K562 (cell line): ENCODE data around the gene SF3B1. TPM values are rescaled to one million over a fixed set of nuclear protein-coding genes. Genes with fewer than 3 reads are reported as not detected.
"Not testable (repeated sequence)": the region's sequence is repeated elsewhere in the genome, so short reads cannot be mapped to it uniquely, and the experiment has no call there.

Experiments
- ATAC-seq: fragments of 200-7000 bp; cut with Tn5 transposase; 3 replicates; pipeline ENCODE4 v1.9.1; 2020; ENCODE audit warnings: moderate library complexity
- BruUV-seq: library from RNA; stranded (reverse); fragments of 400-500 nt; replicated peaks from 2 replicates; lab custom pipeline; 2021; lab: Mats Ljungman, UMichigan
- CTCF ChIA-PET: fragments of 300-600 bp; formaldehyde crosslinking; extraction: SDS; loops from one replicate; lab custom pipeline; 2021; ENCODE audit warnings: low intra/inter-chr PET ratio; lab: Yijun Ruan, JAX
- POLR2A ChIA-PET: fragments of 300-600, 350-650 bp; sonication (Branson Sonifier 250); formaldehyde crosslinking; extraction: SDS; loops from one replicate; lab custom pipeline; 2021; ENCODE audit warnings: antibody characterized with exemption, inconsistent platforms; lab: Yijun Ruan, JAX
- DNase-seq, 4 experiments: peaks; one replicate each; pipeline versions ENCODE4 v3.0.0 to v3.0.0-alpha.2; 2011 to 2018; ENCODE audit warnings: low spot score in 3 of 4, mixed read lengths in 3 of 4; ENCODE audit errors: extremely low read depth in 1 of 4
- FAIRE-seq: peaks from 2 replicates; lab custom pipeline; 2011; peaks lifted over from hg19 to GRCh38; lab: Jason Lieb, UNC
- H2AFZ ChIP-seq: 2 replicates; pipeline ENCODE4 v1.6.0; 2011; ENCODE audit warnings: low read depth, low read length, control low read depth, inconsistent platforms
- H3K27ac ChIP-seq: fragments of 200-600 bp; 3 replicates; pipeline ENCODE4 v1.8.0; 2011; ENCODE audit warnings: low read depth, mild to moderate bottlenecking, control low read depth, inconsistent platforms, low read length, moderate library complexity, mixed read lengths; ENCODE audit errors: extremely low read depth
- H3K27me3 ChIP-seq, 2 experiments: fragments of 300-600 bp in 1 of 2; 2 replicates in 1 of 2; 3 replicates in 1 of 2; pipeline versions ENCODE4 v1.6.0 to v1.8.0; 2011; ENCODE audit warnings: inconsistent platforms in 2 of 2, low read length in 2 of 2, mild to moderate bottlenecking in 1 of 2, mixed read lengths in 1 of 2, moderate library complexity in 1 of 2; ENCODE audit not compliant: control insufficient read depth in 2 of 2, insufficient read depth in 2 of 2
- H3K36me3 ChIP-seq: fragments of 300-600 bp; 3 replicates; pipeline ENCODE4 v1.8.0; 2011; ENCODE audit warnings: mild to moderate bottlenecking, low read length, inconsistent platforms; ENCODE audit not compliant: control insufficient read depth, insufficient read depth
- H3K4me1 ChIP-seq, 2 experiments: fragments of 200-600 bp in 1 of 2; replicated peaks in 1 of 2; 2 replicates in 1 of 2; 3 replicates in 1 of 2; pipeline versions ENCODE4 v1.5.1 to v1.8.0; 2011; ENCODE audit warnings: inconsistent platforms in 2 of 2, low read length in 2 of 2, mild to moderate bottlenecking in 1 of 2, mixed read lengths in 1 of 2, moderate library complexity in 1 of 2; ENCODE audit not compliant: control insufficient read depth in 2 of 2, insufficient read depth in 2 of 2
- H3K4me2 ChIP-seq: 2 replicates; pipeline ENCODE4 v1.6.1; 2011; ENCODE audit warnings: low read length, control low read depth, inconsistent platforms, mixed read lengths; ENCODE audit not compliant: insufficient read depth
- H3K4me3 ChIP-seq: fragments of 200-600 bp; sonication (generic), shearing (Covaris generic); 2 replicates; pipeline ENCODE4 v1.5.1; 2016; ENCODE audit warnings: control low read depth, inconsistent platforms
- H3K79me2 ChIP-seq: fragments of 200-600 bp; 3 replicates; pipeline ENCODE4 v1.8.0; 2011; ENCODE audit warnings: low read length, inconsistent platforms; ENCODE audit not compliant: control insufficient read depth, insufficient read depth
- H3K9ac ChIP-seq, 2 experiments: 2 replicates each; pipeline versions ENCODE4 v1.6.0 to v1.6.1; 2011; ENCODE audit warnings: low read depth in 2 of 2, low read length in 2 of 2, control low read depth in 1 of 2, inconsistent platforms in 1 of 2, mild to moderate bottlenecking in 1 of 2, mixed read lengths in 1 of 2; ENCODE audit not compliant: insufficient read depth in 1 of 2
- H3K9me1 ChIP-seq: one replicate; pipeline ENCODE4 v1.6.0; 2011; ENCODE audit warnings: inconsistent platforms, mild to moderate bottlenecking, low read length, moderate library complexity; ENCODE audit not compliant: control insufficient read depth, insufficient read depth
- H3K9me3 ChIP-seq: replicated peaks from 2 replicates; pipeline ENCODE4 v1.5.1; 2011; ENCODE audit warnings: low read depth, low read length, inconsistent platforms; ENCODE audit not compliant: control insufficient read depth, insufficient read depth
- H4K20me1 ChIP-seq: replicated peaks from 2 replicates; pipeline ENCODE4 v1.6.1; 2011; ENCODE audit warnings: low read length, inconsistent platforms, mixed read lengths; ENCODE audit not compliant: control insufficient read depth, insufficient read depth
- CC2D1A ChIP-seq: fragments of 450-650 bp; IDR thresholded peaks from 2 replicates; pipeline ENCODE4 v1.6.1; 2017; ENCODE audit warnings: mild to moderate bottlenecking
- CHD4 ChIP-seq: fragments of 200-600 bp; sonication (generic); IDR thresholded peaks from 3 replicates; pipeline ENCODE4 v1.6.1; 2012; ENCODE audit warnings: low read depth, mild to moderate bottlenecking, mixed read lengths, low read length, inconsistent platforms; ENCODE audit not compliant: insufficient read depth, insufficient replicate concordance, poor library complexity, severe bottlenecking
- NFYB ChIP-seq: IDR thresholded peaks from 2 replicates; pipeline ENCODE4 v1.6.1; 2011; ENCODE audit warnings: mild to moderate bottlenecking, moderate library complexity; ENCODE audit not compliant: insufficient read length; ENCODE audit errors: extremely low read depth
- ZNF212 ChIP-seq: fragments of 450-650 bp; formaldehyde crosslinking; IDR thresholded peaks from 2 replicates; pipeline ENCODE4 v1.4.0; 2020; ENCODE audit warnings: mild to moderate bottlenecking
- ZNF316 ChIP-seq: fragments of 450-650 bp; IDR thresholded peaks from 2 replicates; pipeline ENCODE4 v1.6.1; 2016
- WGBS: fragments of 100-300 bp; shearing (Covaris generic); methylation state at CpG from one replicate; pipeline ENCODE4 v1.1.6; 2016; ENCODE audit warnings: low coverage, mixed read lengths; ENCODE audit not compliant: insufficient coverage; ENCODE audit errors: missing lambda C conversion rate; 5-methylcytosine and 5-hydroxymethylcytosine counted together
- in situ Hi-C: fragments of 300-500 bp; cut with MboI; formaldehyde crosslinking; loops from 4 replicates; pipeline ENCODE4 v1.15.0; 2018; ENCODE audit warnings: inconsistent platforms, mixed read lengths
- intact Hi-C: fragments of 100-400 bp; cut with micrococcal nuclease; formaldehyde crosslinking; loops from 2 replicates; pipeline ENCODE4 v1.14.2; 2022
- polyA plus RNA-seq, 8 experiments: library from polyadenylated mRNA; depleted of rRNA in 4 of 8; stranded (reverse) in 5 of 8; unstranded in 3 of 8; fragments of >200 nt; fragmentation: Nextera tagmentation in 2 of 8; fragmentation: Illumina TruSeq in 1 of 8; extraction: Ambion mirVana in 2 of 8; extraction: Trizol in 1 of 8; gene quantifications; 2 replicates each; pipeline versions ENCODE4 v1.2.1 to v1.2.3, GENCODE V29; 2011 to 2014; ENCODE audit warnings: inconsistent platforms in 1 of 8, missing spikeins in 1 of 8
- total RNA-seq, 7 experiments: library from RNA; depleted of rRNA in 6 of 7; stranded (reverse); fragments of >200 nt in 6 of 7; fragmentation: Illumina TruSeq in 2 of 7; extraction: Trizol in 2 of 7; gene quantifications; 2 replicates each; pipeline versions ENCODE4 v1.2.1 to v1.2.3, GENCODE V29; 2011 to 2021; ENCODE audit warnings: low replicate concordance in 1 of 7
- TF ChIP-seq, protein P1 (sequence below): fragments of 150-350 bp; IDR thresholded peaks from 2 replicates; pipeline ENCODE4 v1.6.1; 2014; ENCODE audit warnings: low read depth, mild to moderate bottlenecking, low read length, borderline replicate concordance
- TF ChIP-seq, protein P2 (sequence below): sonication (generic); formaldehyde crosslinking; IDR thresholded peaks from 2 replicates; pipeline ENCODE4 v1.8.0; 2022; ENCODE audit warnings: mild to moderate bottlenecking, missing genetic modification reagents

Gene SF3B1
- total and polyA plus RNA-seq, 9 of the 15 experiments (the other 6 are each of a cell fraction or from before 2014, with no cell fraction given), result 96.2 to 377 (median 177) TPM

DNA sequence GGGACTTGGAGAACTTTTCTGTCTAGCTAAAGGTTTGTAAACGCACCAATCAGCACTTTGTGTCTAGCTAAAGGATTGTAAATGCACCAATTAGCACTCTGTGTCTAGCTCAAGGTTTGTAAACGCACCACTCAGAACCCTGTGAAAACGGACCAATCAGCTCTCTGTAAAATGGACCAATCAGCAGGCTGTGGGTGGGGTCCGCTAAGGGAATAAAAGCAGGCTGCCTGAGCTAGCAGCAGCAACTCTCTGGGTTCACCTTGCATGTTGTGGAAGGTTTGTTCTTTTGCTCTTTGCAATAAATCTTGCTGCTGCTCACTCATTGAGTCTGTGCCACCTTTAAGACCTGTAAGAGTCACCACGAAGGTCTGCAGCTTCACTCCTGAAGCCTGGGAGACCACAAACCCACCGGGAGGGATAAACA lies 16.1 kb upstream of the SF3B1 start:
- FAIRE-seq, H3K9ac ChIP-seq, H3K4me1 ChIP-seq, DNase-seq, H4K20me1 ChIP-seq, H3K9me1 ChIP-seq, ATAC-seq, H3K36me3 ChIP-seq, BruUV-seq, CTCF ChIA-PET, H3K9me3 ChIP-seq, in situ Hi-C loops, H3K27ac ChIP-seq, H3K4me3 ChIP-seq, H3K27me3 ChIP-seq, H3K4me2 ChIP-seq: not testable (repeated sequence)
- intact Hi-C loops, result loop anchor here (5.0 kb wide), 1 partner anchor 146 kb away; no protein-coding TSS in a partner anchor
- Histone ChIP-seq H3K79me2 (peaks cover 26% of the 10 kb centered on the region), H2AFZ (0 out of 2 replicates have a peak overlapping the region, but pooled peaks have one; percentile 12)
- POLR2A ChIA-PET, result interaction anchor here (1.0 to 1.4 kb wide), 2 partner anchors 14 to 16 kb away, joined by 3 read pairs; partner anchors contain the start of gene SF3B1
- TF ChIP-seq ZNF316 (peak; percentile 34; the same call in 1 of the 2 replicates), CC2D1A (0 out of 2 replicates have a peak, but pooled peaks have one; percentile 37), NFYB (peak; percentile 89)
- WGBS, result 57% methylated on average over 5 of the region's 6 CpGs

DNA sequence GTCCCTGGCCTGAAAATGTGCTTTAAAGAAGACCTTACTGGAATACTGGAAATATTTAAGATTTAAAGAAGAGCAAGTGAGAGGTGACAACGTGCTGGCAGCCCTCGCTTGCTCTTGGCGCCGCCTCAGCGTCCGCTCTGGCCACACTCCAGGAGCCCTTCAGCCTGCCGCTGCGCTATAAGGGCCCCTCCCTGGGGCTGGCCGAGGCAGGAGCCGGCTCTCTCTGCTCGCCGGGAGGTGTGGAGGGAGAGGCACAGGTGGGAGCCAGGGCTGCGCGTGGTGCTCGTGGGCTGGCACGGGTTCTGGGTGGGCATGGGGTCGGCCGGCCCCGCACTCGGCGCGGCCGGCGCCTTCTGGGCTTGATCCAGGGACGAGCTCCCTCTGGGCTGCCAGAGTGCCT lies 15.6 kb upstream of the SF3B1 start:
- intact Hi-C loops (loop anchor here (5.0 kb wide), 1 partner anchor 147 kb away; no protein-coding TSS in a partner anchor), in situ Hi-C loops (no loop called here)
- Histone ChIP-seq H3K4me2 (no peak overlapping the region), H4K20me1 (no peaks in the 10 kb centered on the region), H3K9ac (no peak overlapping the region), H3K79me2 (peaks cover 21% of the 10 kb centered on the region), H3K4me1 (peaks cover 0 to 3% of the 10 kb centered on the region in 2 experiments; a peak in 3 of 5 replicates), H3K36me3 (peaks cover under 1% of the 10 kb centered on the region; the same call in 1 of the 3 replicates), H3K9me3 (no peaks in the 10 kb centered on the region), H3K27ac (no peak overlapping the region), H3K4me3 (no peak overlapping the region), H3K27me3 (no peaks in the 10 kb centered on the region), H3K9me1 (no peaks in the 10 kb centered on the region), H2AFZ (no peak overlapping the region)
- ATAC-seq, result no peak
- POLR2A ChIA-PET, result interaction anchor here (1.4 kb wide), 1 partner anchor 15 kb away, joined by 3 read pairs; the partner anchor contains the start of gene SF3B1
- no peak for FAIRE-seq
- BruUV-seq, result no TSS peak
- CTCF ChIA-PET, result no interaction called here
- no peak for DNase-seq
- WGBS, result 83% methylated on average over 8 of the region's 25 CpGs
- TF ChIP-seq CHD4 (no peak), ZNF212 (CRISPR knock-in tag) (no peak)
- TF ChIP-seq, protein P1, sequence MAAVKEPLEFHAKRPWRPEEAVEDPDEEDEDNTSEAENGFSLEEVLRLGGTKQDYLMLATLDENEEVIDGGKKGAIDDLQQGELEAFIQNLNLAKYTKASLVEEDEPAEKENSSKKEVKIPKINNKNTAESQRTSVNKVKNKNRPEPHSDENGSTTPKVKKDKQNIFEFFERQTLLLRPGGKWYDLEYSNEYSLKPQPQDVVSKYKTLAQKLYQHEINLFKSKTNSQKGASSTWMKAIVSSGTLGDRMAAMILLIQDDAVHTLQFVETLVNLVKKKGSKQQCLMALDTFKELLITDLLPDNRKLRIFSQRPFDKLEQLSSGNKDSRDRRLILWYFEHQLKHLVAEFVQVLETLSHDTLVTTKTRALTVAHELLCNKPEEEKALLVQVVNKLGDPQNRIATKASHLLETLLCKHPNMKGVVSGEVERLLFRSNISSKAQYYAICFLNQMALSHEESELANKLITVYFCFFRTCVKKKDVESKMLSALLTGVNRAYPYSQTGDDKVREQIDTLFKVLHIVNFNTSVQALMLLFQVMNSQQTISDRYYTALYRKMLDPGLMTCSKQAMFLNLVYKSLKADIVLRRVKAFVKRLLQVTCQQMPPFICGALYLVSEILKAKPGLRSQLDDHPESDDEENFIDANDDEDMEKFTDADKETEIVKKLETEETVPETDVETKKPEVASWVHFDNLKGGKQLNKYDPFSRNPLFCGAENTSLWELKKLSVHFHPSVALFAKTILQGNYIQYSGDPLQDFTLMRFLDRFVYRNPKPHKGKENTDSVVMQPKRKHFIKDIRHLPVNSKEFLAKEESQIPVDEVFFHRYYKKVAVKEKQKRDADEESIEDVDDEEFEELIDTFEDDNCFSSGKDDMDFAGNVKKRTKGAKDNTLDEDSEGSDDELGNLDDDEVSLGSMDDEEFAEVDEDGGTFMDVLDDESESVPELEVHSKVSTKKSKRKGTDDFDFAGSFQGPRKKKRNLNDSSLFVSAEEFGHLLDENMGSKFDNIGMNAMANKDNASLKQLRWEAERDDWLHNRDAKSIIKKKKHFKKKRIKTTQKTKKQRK, result no peak
- TF ChIP-seq, protein P2, sequence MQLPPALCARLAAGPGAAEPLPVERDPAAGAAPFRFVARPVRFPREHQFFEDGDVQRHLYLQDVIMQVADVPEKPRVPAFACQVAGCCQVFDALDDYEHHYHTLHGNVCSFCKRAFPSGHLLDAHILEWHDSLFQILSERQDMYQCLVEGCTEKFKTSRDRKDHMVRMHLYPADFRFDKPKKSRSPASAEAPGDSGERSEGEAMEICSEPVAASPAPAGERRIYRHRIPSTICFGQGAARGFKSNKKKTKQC (CRISPR knock-in tag), result no peak
